NCI-H510A (cell line): ENCODE data around the gene OSBPL2.

ENCODE experiments used
- DNase-seq: peaks from one replicate; lab custom pipeline; 2025; lab: John Stamatoyannopoulos, UW

Gene OSBPL2

DNA sequence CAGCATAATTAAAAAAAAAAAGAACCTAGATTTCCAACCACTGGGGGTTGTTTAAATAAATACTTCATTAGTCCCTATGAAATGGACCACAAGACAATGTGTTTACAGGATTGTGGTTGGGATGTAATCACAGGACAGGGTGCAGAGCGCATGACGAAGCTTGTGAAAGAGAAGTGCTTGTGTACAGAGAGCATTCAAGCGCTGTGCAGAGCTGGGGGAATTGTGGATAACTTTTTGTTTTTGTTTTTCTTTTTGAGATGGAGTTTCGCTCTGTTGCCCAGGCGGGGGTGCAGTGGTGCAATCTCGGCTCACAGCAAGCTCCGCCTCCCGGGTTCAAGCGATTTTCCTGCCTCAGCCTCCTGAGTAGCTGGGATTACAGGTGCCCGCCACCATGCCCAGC, 106.5 kb downstream of the OSBPL2 start:
- DNase-seq, result no peak
